Stimulated activated CD4-positive, alpha-beta T cell treated with anti-CD3 and anti-CD28 coated beads, Interleukin-12 subunit alpha, Interleukin-12 subunit beta, amount 100 ng/mL, for 48 hours (primary cell): Measurements from ENCODE around the gene SBF2.

Experiments used
- DNase-seq, 3 donors: peaks; one replicate each; pipeline ENCODE4 v3.0.0-alpha.2; 2020; ENCODE audit warnings: low read depth in 2 of 3, low spot score in 1 of 3

The SBF2 gene

GRCh38 chr11:9825315-9825714 is 468.7 kb downstream of the SBF2 start:
- no peak for DNase-seq

GRCh38 chr11:9823887-9824385 is 470.1 kb downstream of the SBF2 start:
- no peak for DNase-seq

- DNase-seq, result no peak
Observed at GRCh38 chr11:9823439-9823838, 470.6 kb downstream of the SBF2 start.

GRCh38 chr11:9821008-9821752 is 472.8 kb downstream of the SBF2 start:
- no peak for DNase-seq

- DNase-seq, result no peak
Observed at GRCh38 chr11:9820260-9820659, 473.8 kb downstream of the SBF2 start.

GRCh38 chr11:9817191-9817590 is 476.8 kb downstream of the SBF2 start:
- DNase-seq, result no peak

GRCh38 chr11:9815486-9816136 is 478.4 kb downstream of the SBF2 start:
- no peak for DNase-seq

GRCh38 chr11:9814108-9814507 is 479.9 kb downstream of the SBF2 start:
- no peak for DNase-seq

GRCh38 chr11:9808943-9809342 is 485.1 kb downstream of the SBF2 start:
- DNase-seq, result no peak

- DNase-seq, result no peak
Observed at GRCh38 chr11:9806946-9807687, 486.9 kb downstream of the SBF2 start.

- DNase-seq, result no peak
Observed at GRCh38 chr11:9804419-9804902, 489.6 kb downstream of the SBF2 start.

- DNase-seq, result no peak
Observed at GRCh38 chr11:9803685-9804418, 490.2 kb downstream of the SBF2 start.

GRCh38 chr11:9802291-9802861 is 491.6 kb downstream of the SBF2 start:
- DNase-seq, result no peak

- no peak for DNase-seq
Observed at GRCh38 chr11:9799886-9800285, 494.1 kb downstream of the SBF2 start.

GRCh38 chr11:9797300-9797699 is 496.7 kb downstream of the SBF2 start:
- no peak for DNase-seq

- DNase-seq, result no peak
Observed at GRCh38 chr11:9796854-9797253, 497.2 kb downstream of the SBF2 start.

- DNase-seq, result no peak
Observed at GRCh38 chr11:9796266-9796665, 497.8 kb downstream of the SBF2 start.

GRCh38 chr11:9790703-9791102 is 503.3 kb downstream of the SBF2 start:
- DNase-seq, result no peak

GRCh38 chr11:9789910-9790309 is 504.1 kb downstream of the SBF2 start:
- DNase-seq, result no peak

- DNase-seq, result no peak
Observed at GRCh38 chr11:9787981-9788521, 506.0 kb downstream of the SBF2 start.
